Motor neuron (in vitro differentiated cells): Measurements from ENCODE around the gene FAM135A. TPM values are rescaled to one million over a fixed set of nuclear protein-coding genes. Genes with fewer than 3 reads are reported as not detected.
A peak's percentile ranks its signal among the peaks of the same experiment; 100 is the strongest.

Experiments used
- ATAC-seq, 8 experiments: fragments of 200-7000 bp; cut with Tn5 transposase; replicated peaks in 6 of 8; 2 replicates each; pipeline ENCODE4 v1.8.0; 2021; ENCODE audit warnings: mild to moderate bottlenecking in 8 of 8, moderate library complexity in 8 of 8
- H3K27ac ChIP-seq, 2 donors: fragments of 250-450 bp; sonication (Bioruptor Pico); 2 replicates each; pipeline ENCODE4 v1.9.0; 2021; ENCODE audit warnings: antibody characterized with exemption in 2 of 2, mild to moderate bottlenecking in 2 of 2, moderate library complexity in 1 of 2
- H3K4me1 ChIP-seq, 2 donors: fragments of 250-450 bp; sonication (Bioruptor Pico); replicated peaks in 1 of 2; 2 replicates each; pipeline ENCODE4 v1.6.1; 2021; ENCODE audit warnings: antibody characterized with exemption in 2 of 2, mild to moderate bottlenecking in 2 of 2, moderate library complexity in 1 of 2
- H3K4me3 ChIP-seq, 5 donors: fragments of 250-450 bp; sonication (Bioruptor Pico); 2 replicates each; pipeline ENCODE4 v1.9.0; 2021; ENCODE audit warnings: antibody characterized with exemption in 5 of 5, mild to moderate bottlenecking in 5 of 5, moderate library complexity in 4 of 5
- WGBS, 10 experiments: fragments of 450-650 bp; shearing (Covaris generic); methylation state at CpG; one replicate each; pipeline ENCODE4 v1.0.0; 2022; 5-methylcytosine and 5-hydroxymethylcytosine counted together
- in situ Hi-C, 9 experiments: fragments of 400-800 bp; cut with MboI; loops; one replicate each; pipeline ENCODE4 v1.15.0; 2021; ENCODE audit warnings: low sequenced_read_pairs in 9 of 9, low pct_unique_long_range_greater_than_20kb in 2 of 9; ENCODE audit not compliant: unreplicated experiment in 9 of 9
- total RNA-seq, 8 experiments: library from RNA; unstranded; fragments of 300-600 nt; gene quantifications; 2 replicates each; pipeline versions ENCODE4 v1.2.3 to v1.2.4, GENCODE V29; 2022

Gene FAM135A
- total RNA-seq, 8 experiments from 2014 or later, result 11.4 to 60.4 (median 19.9) TPM

- Histone ChIP-seq H3K4me1 (no peaks in the 10 kb centered on the region), H3K4me3 (no peak overlapping the region), H3K27ac (no peak overlapping the region)
- WGBS, 10 experiments, result 33 to 100% (median 79%) methylated on average over 1 of the region's 1 CpG; no CpG with 5 or more reads in 2 of the 10 experiments
- no peak for ATAC-seq
- in situ Hi-C loops, result no loop called here
Measured at GRCh38 chr6:70404658-70405057, 8.7 kb upstream of the FAM135A start.

GRCh38 chr6:70409216-70409615 is 4.1 kb upstream of the FAM135A start:
- in situ Hi-C loops, result no loop called here
- Histone ChIP-seq H3K27ac (no peak overlapping the region), H3K4me1 (peaks cover 2 to 4% of the 10 kb centered on the region in 2 donors), H3K4me3 (no peak overlapping the region)
- 15 to 100% (median 80%) methylated on average over 1 to 2 of the region's 2 CpGs; no CpG with 5 or more reads in 3 of the 10 experiments for WGBS, 10 experiments
- no peak for ATAC-seq

- Histone ChIP-seq H3K27ac (no peak overlapping the region), H3K4me3 (peak overlapping the region in 1 of 5 donors; percentile 75)
Measured at GRCh38 chr6:70411542-70412251, 1.6 kb upstream of the FAM135A start.

GRCh38 chr6:70412252-70413113 is 825 bp upstream of the FAM135A start:
- peaks cover 2 to 4% of the 10 kb centered on the region in 2 donors for H3K4me1 ChIP-seq
- 0 to 87% (median 34%) methylated on average over 1 to 19 of the region's 25 CpGs for whole genome bisulfite sequencing, 10 experiments
- in situ Hi-C loops, result no loop called here
- H3K27ac ChIP-seq, result peak overlapping the region; percentile 54 to 64
- peak overlapping the region; percentile 65 to 84 (median 75) for H3K4me3 ChIP-seq
- ATAC-seq, result peak; percentile 8 to 45 (median 18)

More at GRCh38 chr6:70411542-70412251, 1.6 kb upstream of the FAM135A start:
- peaks cover 2 to 4% of the 10 kb centered on the region in 2 donors for H3K4me1 ChIP-seq
- in situ Hi-C loops, result no loop called here
- 40 to 100% (median 88%) methylated on average over 1 to 7 of the region's 7 CpGs; no CpG with 5 or more reads in 1 of the 10 experiments for WGBS, 10 experiments
- no peak for ATAC-seq

DNA sequence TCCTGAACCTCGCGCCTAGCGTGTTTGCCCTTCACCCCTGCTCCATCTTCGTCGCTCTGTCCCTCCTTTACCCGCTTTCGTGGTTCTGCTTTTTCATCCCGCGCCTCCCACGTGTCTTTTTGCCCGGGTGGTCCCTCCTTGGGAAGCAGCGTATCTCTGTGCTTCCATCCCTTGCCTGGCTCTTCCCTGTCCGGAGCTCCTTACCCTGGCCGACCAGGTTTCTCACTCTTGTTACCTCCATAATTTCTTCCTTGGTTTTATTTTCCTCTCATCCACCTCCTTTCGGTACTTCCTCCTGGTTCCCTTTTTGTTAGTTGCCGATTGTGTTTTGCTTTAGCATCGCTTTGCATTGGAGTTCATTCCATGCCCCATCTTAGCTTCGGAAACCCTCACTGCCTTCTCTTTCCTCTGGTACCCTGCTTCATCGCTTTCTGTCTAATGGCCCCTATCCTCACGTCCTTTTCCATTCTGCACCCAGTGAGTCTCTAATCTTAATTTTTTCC is 735 bp downstream of the FAM135A start:
- WGBS, 10 experiments, result 0 to 10% (median 0%) methylated on average over 2 to 15 of the region's 20 CpGs; no CpG with 5 or more reads in 1 of the 10 experiments
- Histone ChIP-seq H3K4me1 (peaks cover 2 to 4% of the 10 kb centered on the region in 2 donors), H3K27ac (peak overlapping the region in 1 of 2 donors; percentile 72), H3K4me3 (peak overlapping the region; percentile 65 to 84 (median 75))
- in situ Hi-C loops, result no loop called here
- ATAC-seq, result peak in 6 of 8 experiments; percentile 4 to 21 (median 11)

- peaks cover 2 to 4% of the 10 kb centered on the region in 2 donors for H3K4me1 ChIP-seq
- ATAC-seq, result no peak
- in situ Hi-C loops, result no loop called here
- H3K27ac ChIP-seq, result no peak overlapping the region
- peak overlapping the region; percentile 65 to 84 (median 75) for H3K4me3 ChIP-seq
- 15 to 60% (median 38%) methylated on average over 1 to 2 of the region's 2 CpGs for WGBS, 10 experiments
Measured at GRCh38 chr6:70414813-70415212, 1.5 kb downstream of the FAM135A start.

- Histone ChIP-seq H3K4me3 (peak overlapping the region in 2 of 5 donors; percentile 68 to 75), H3K27ac (no peak overlapping the region), H3K4me1 (peaks cover 2 to 4% of the 10 kb centered on the region in 2 donors)
- ATAC-seq, result no peak
- in situ Hi-C loops, result no loop called here
Measured at GRCh38 chr6:70415247-70415646, 1.9 kb downstream of the FAM135A start.

- peaks cover 2 to 4% of the 10 kb centered on the region in 2 donors for H3K4me1 ChIP-seq
- in situ Hi-C loops, result no loop called here
- H3K27ac ChIP-seq, result no peak overlapping the region
- WGBS, 10 experiments, result 14 to 100% (median 89%) methylated on average over 1 of the region's 1 CpG; no CpG with 5 or more reads in 3 of the 10 experiments
- H3K4me3 ChIP-seq, result peak overlapping the region in 1 of 5 donors; percentile 75
- ATAC-seq, result no peak
Measured at GRCh38 chr6:70415660-70416059, 2.4 kb downstream of the FAM135A start.

DNA sequence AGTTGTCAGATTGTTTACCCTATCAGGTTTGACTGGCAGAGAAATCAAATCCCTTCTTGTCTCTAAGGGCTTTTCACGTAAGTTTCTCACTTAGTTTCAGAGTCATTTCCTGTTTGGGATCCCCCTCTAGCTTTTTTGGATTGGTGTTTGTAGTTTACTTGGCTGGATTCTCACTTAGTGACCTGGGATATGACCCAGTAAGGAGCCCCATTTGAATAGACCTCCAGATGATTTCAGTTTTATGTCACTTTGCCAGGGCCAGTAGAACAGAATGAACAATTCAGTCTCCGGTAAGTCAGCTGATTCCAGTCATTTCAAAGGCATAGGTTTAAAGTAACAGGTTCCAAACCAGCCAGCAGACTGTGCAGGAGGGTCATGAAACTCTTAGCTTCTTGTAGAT is 8.2 kb downstream of the FAM135A start:
- H3K27ac ChIP-seq, result no peak overlapping the region
- WGBS, 10 experiments, result 80 to 100% (median 90%) methylated on average over 1 to 2 of the region's 2 CpGs; no CpG with 5 or more reads in 3 of the 10 experiments
- H3K4me1 ChIP-seq, result no peaks in the 10 kb centered on the region
- no peak overlapping the region for H3K4me3 ChIP-seq
- no peak for ATAC-seq
- in situ Hi-C loops, result no loop called here

- in situ Hi-C loops, result no loop called here
- Histone ChIP-seq H3K27ac (no peak overlapping the region), H3K4me3 (no peak overlapping the region), H3K4me1 (no peaks in the 10 kb centered on the region)
- ATAC-seq, result no peak
- 79 to 100% (median 95%) methylated on average over 2 to 5 of the region's 5 CpGs; no CpG with 5 or more reads in 2 of the 10 experiments for WGBS, 10 experiments
Measured at GRCh38 chr6:70423189-70424134, 10.2 kb downstream of the FAM135A start.

GRCh38 chr6:70424291-70424690 is 11.0 kb downstream of the FAM135A start:
- ATAC-seq, result no peak
- 78 to 100% (median 95%) methylated on average over 1 to 3 of the region's 3 CpGs; no CpG with 5 or more reads in 1 of the 10 experiments for WGBS, 10 experiments
- no peak overlapping the region for H3K27ac ChIP-seq
- no peak overlapping the region for H3K4me3 ChIP-seq
- H3K4me1 ChIP-seq, result no peaks in the 10 kb centered on the region
- in situ Hi-C loops, result no loop called here

DNA sequence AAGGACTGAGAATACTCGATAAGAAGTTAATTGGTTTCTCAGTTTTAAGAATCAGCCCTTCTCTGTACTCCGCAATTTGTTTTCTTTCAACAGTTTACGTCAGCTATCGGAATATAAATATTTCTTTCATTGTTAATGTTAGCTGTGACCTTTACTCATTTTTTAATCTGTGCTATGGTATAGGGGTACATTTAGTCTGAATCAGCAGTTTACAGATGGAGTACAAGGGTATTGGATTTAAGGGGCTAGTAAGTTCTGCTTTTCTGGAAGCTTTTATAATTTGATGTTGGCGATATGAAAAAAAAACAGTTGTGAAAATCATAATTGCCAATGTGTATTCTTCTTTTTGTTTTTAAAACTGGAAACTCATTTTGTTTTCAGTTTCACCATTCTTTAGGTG is 23.0 kb downstream of the FAM135A start:
- in situ Hi-C loops, result no loop called here
- no peak for ATAC-seq

More for the DNA sequence above, 23.0 kb downstream of the FAM135A start:
- Histone ChIP-seq H3K4me1 (no peaks in the 10 kb centered on the region), H3K4me3 (no peak overlapping the region), H3K27ac (no peak overlapping the region)
- WGBS, 10 experiments, result 87 to 100% (median 94%) methylated on average over 3 to 5 of the region's 5 CpGs; no CpG with 5 or more reads in 1 of the 10 experiments
